Measurements from ENCODE around the gene FSCB.
"Not testable (repeated sequence)": the region's sequence is repeated elsewhere in the genome, so short reads cannot be mapped to it uniquely, and the experiment has no call there.

FSCB gene

GRCh38 chr14:44507183-44507582, at the start of gene FSCB:
Gene FSCB (minus strand): TSS chr14:44507283. CDS start chr14:44506987, 296 bp downstream.
- FAIRE-seq, result no peak
- DNase-seq (ENCODE audit: insufficient read length, low spot score), result no peak

- DNase-seq (ENCODE audit: insufficient read length, low spot score) (no peak), FAIRE-seq (no peak)
These were observed 24.6 kb upstream of the FSCB start for GRCh38 chr14:44531658-44532057.

GRCh38 chr14:44530475-44530874, 23.4 kb upstream of the FSCB start:
- DNase-seq (ENCODE audit: insufficient read length, low spot score) (no peak), FAIRE-seq (no peak)

- FAIRE-seq (no peak), DNase-seq (ENCODE audit: insufficient read length, low spot score) (no peak)
These were observed 21.9 kb upstream of the FSCB start for GRCh38 chr14:44529026-44529425.

- no peak for FAIRE-seq
- no peak for DNase-seq (ENCODE audit: insufficient read length, low spot score)
These were observed 21.1 kb upstream of the FSCB start for GRCh38 chr14:44528180-44528579.

- FAIRE-seq (no peak), DNase-seq (ENCODE audit: insufficient read length, low spot score) (no peak)
These were observed 18.2 kb upstream of the FSCB start for GRCh38 chr14:44525237-44525636.

- not testable (repeated sequence) for FAIRE-seq; DNase-seq (ENCODE audit: insufficient read length, low spot score)
These were observed 8.6 kb upstream of the FSCB start for GRCh38 chr14:44515668-44516067.

- FAIRE-seq (no peak), DNase-seq (ENCODE audit: insufficient read length, low spot score) (no peak)
These were observed 1.8 kb upstream of the FSCB start for GRCh38 chr14:44508834-44509233.

- FAIRE-seq (no peak), DNase-seq (ENCODE audit: insufficient read length, low spot score) (no peak)
These were observed 1.5 kb downstream of the FSCB start for GRCh38 chr14:44505588-44505987.

- no peak for FAIRE-seq
- no peak for DNase-seq (ENCODE audit: insufficient read length, low spot score)
These were observed 9.9 kb downstream of the FSCB start for GRCh38 chr14:44497148-44497547.

- FAIRE-seq, result no peak
- no peak for DNase-seq (ENCODE audit: insufficient read length, low spot score)
These were observed 12.9 kb downstream of the FSCB start for GRCh38 chr14:44494137-44494536.

- FAIRE-seq, result no peak
- no peak for DNase-seq (ENCODE audit: insufficient read length, low spot score)
These were observed 16.1 kb downstream of the FSCB start for GRCh38 chr14:44490966-44491365.

- DNase-seq (ENCODE audit: insufficient read length, low spot score), result no peak
- FAIRE-seq, result no peak
These were observed 29.1 kb downstream of the FSCB start for GRCh38 chr14:44477953-44478352.

- no peak for FAIRE-seq
- DNase-seq (ENCODE audit: insufficient read length, low spot score), result no peak
These were observed 38.3 kb downstream of the FSCB start for GRCh38 chr14:44468771-44469170.

GRCh38 chr14:44463356-44464004, 43.6 kb downstream of the FSCB start:
- no peak for FAIRE-seq

GRCh38 chr14:44462381-44462780, 44.7 kb downstream of the FSCB start:
- DNase-seq (ENCODE audit: insufficient read length, low spot score) (no peak), FAIRE-seq (no peak)

More at GRCh38 chr14:44463356-44464004, 43.6 kb downstream of the FSCB start:
- no peak for DNase-seq (ENCODE audit: insufficient read length, low spot score)

- no peak for FAIRE-seq
- DNase-seq (ENCODE audit: insufficient read length, low spot score), result no peak
These were observed 45.3 kb downstream of the FSCB start for GRCh38 chr14:44461811-44462210.
